NK-92 (cell line): ENCODE results near the gene WDR93.

Experiments used
- DNase-seq: peaks from one replicate; lab custom pipeline; 2025; ENCODE audit not compliant: unreplicated experiment; lab: John Stamatoyannopoulos, UW

WDR93 gene

DNA sequence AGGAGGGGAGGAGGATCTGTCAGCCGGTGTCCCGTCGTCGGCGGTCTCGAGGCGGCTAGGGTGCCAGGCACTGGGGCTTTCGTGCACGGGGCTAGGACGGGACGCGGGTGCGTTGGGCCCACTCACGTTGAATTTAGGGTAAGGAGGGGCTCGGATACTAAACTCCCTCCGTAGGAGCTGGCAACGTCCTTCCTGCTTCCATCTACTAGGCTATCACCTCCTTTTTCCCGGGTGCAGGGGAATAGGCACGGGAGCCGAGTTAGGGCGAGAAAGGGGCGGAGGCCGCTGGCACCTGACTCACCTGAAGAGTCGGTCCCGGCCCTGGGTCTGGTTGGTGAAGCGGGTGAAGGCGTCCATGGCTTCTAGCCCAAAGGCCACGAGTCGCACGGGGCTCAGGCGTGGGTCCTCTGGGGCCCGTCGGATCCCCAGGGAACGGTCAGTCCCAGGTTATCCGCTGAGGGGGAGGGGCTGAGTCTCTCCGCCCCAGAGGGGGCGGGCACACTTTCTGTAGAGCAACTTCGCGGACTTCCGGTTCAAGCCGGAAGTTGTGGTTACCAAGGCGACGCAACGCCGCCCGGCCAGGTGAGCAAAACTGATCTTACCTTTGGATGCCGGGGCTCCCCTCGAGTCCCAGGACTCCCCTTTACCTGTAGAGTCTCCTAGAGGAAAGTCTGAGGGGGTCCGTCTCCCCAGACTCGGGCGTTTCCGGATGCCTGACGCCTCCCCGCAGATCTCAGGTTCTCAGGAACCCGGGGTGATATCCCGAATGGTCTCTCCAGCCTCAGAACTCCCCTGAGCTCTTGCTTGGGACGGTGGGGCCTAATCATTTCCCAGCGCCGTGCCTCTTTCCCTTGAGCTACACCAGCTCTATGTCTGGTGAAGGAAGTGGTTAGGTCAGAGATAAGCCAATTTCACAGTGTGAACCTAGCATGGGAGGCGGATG lies at the start of gene WDR93, which contains the start of gene PEX11A:
Gene WDR93, plus strand, starts transcription at position 536 of the 943 bp plus-strand sequence. CDS start 10,936 bp downstream, outside the sequence.
Gene PEX11A, minus strand, starts transcription at position 479 of the 943 bp plus-strand sequence. Its CDS starts 122 bp downstream, at position 357.
- DNase-seq = no peak

- DNase-seq = no peak
Observed at GRCh38 chr15:89641053-89641452, 49.6 kb upstream of the WDR93 start.

- DNase-seq = no peak
Observed at GRCh38 chr15:89642106-89642505, 48.5 kb upstream of the WDR93 start.

GRCh38 chr15:89645680-89646079 lies 44.9 kb upstream of the WDR93 start:
- DNase-seq = no peak

DNA sequence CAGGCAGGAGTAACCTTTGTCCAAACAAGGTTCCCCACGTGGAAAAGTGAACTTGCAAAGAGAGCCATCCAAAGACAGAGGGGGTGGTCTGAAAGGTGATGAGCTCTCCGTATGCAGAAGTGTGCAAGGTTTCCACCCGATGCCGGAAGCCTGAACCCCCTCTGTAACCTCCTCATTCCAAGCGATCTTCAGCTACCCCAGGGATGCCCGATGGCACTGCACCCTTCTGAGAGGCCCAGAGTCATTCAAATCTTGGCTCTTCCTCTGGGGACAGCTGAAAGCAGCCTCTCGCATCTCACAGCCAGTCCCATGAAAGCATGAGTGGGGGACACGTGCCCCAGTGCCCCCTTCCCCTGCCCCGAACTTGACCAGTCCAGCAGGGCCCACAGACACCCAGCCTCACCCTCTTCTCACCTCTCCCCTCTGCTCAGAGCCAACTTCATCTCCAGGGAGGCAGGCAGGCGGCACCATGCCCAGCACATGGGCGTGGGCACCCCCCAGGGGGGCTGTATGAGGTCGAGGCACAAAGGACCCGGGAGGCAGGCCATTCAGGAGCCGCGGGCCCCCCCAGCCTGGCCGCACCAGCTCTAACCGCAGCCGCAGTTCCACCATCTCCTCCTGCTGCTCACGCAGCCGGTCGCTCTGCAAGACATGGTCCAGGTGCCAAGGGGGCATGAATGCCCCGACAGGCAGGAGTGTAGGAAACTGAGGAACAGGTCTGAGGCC lies 44.0 kb upstream of the WDR93 start:
- no peak for DNase-seq

GRCh38 chr15:89647191-89647851 lies 43.3 kb upstream of the WDR93 start:
- DNase-seq = no peak

DNA sequence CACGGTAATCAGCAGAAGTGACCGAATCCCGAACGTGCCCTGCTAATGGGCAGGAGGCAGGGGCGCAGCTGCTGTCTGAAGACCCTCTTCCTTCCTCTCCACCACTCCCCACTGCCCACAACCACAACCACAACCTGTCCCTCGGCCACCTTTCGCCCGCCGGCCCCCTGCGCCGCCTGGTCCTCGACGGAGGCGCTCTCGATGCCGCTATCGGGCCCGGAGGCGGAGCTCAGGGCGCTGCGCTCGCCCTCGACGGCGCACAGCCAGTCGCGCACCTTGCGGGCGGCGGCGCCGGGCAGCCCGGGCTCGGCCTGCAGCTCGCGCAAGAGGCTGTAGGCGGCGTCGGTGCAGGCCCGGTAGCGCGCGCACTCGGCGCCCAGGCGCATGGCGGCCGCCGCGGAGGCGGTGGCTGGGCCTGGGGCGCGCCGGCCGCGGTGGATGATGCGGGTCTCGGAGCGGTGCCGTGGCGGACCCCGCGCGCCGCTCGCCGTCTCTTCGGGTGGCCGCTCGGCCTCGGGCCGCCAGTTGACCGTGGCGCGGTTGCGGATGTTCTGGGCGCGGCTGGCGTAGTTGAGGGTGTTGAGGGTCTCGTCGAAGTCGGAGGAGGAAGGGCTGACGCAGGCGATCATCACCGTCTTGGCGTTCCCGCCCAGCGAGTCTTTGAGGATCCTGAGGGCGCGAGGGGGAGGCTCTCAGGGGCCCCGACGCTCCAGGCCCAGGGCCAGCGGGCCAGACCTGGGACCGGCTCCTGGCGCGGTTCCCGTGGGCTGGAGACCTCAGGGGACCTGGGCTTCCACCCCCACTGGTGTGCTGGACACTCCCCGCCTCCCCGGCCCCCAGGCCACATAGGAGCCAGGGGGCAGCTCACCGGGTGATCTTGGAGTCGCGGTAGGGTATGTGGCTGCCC lies 42.3 kb upstream of the WDR93 start:
- no peak for DNase-seq

GRCh38 chr15:89649013-89649625 lies 41.5 kb upstream of the WDR93 start:
- DNase-seq = no peak

GRCh38 chr15:89649716-89650115 lies 40.9 kb upstream of the WDR93 start:
- DNase-seq = no peak

GRCh38 chr15:89652131-89652530 lies 38.5 kb upstream of the WDR93 start:
- DNase-seq = no peak

DNA sequence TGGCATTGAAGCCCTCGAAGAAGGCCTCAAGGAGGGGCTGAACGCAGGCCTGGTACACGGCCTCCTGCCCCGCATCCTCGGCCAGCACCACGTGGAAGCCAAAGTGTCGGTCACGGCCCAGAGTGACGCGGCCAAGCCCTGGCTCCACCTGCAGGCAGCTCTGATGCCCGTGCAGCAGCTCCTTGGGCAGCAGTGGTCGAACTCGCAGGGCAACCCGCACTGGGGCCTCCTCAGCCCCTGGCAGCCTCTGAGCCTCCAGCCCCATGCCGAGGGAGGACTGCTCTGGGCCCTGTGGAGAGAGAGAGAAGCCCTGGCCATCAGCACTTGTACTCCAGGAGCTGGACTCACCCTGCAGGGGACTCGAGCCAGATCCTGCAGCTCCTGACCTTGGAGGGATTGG lies 37.9 kb upstream of the WDR93 start:
- DNase-seq = no peak

DNA sequence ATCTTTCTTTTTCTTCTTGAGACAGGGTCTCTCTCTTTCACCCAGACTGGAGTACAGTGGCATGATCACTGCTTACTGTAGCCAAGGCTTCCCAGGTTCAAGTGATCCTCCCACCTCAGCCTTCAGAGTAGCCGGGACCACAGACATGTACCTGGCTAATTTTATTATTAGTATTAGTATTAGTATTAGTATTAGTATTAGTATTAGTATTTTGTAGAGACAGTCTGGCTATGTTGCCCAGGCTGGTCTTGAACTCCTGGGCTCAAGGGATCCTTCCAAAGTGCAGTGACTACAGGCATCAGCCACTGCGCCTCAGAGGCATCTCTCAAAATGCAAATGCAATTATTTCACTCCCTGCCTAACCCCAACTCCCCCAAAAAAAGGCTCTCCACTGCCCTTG lies 37.0 kb upstream of the WDR93 start:
- no peak for DNase-seq

- no peak for DNase-seq
Observed at GRCh38 chr15:89654301-89654761, 36.3 kb upstream of the WDR93 start.

DNA sequence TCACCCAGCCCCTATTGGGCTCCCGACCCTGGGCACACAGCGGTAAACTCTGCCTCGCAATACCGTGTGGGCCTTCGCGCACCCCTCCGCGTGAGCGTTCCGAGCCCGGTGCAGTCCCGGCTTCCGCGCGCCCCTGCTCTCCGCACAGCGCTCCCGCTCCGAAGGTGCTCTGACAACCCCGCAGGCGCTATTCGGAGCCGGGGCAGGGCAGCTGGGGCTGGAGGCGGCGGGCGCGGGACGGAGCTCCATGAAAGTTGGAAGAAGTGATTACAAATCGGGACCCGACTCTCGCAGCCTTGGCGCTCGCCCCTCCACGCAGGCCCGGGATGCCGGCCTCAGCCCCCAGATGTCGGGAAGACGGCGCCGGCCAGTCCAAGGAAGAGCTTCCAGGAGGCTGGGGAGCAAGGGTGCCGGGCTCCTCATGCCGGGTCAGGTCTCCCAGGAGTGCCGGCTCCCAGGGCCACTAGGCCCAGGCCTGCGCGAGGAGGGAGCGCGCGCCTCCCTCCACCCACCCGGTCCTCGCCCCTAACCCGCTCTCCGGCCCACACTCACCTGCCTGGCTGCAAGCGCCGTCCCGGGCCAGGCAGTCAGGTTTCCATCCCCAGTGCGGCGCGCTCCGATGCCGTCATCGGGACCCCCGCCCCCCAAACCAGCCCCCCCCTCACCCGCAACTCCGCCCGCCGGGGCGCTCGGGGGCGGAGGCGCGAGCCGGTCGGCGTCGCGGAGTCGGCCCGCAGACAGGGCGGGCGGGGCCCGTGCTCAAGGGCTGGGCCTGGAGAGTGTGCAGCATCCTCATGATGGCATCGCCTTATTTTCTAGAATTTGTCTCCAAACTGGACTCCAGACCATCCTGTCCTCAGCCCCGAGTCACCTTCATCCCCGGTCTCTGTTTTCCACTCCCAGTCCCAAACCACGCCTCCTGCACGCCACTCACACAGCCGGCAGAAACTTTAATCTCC lies 35.5 kb upstream of the WDR93 start, which contains the start of gene KIF7:
Gene KIF7, minus strand, starts transcription at position 621 of the 959 bp plus-strand sequence. CDS start 2,537 bp downstream, outside the sequence.
- no peak for DNase-seq

DNA sequence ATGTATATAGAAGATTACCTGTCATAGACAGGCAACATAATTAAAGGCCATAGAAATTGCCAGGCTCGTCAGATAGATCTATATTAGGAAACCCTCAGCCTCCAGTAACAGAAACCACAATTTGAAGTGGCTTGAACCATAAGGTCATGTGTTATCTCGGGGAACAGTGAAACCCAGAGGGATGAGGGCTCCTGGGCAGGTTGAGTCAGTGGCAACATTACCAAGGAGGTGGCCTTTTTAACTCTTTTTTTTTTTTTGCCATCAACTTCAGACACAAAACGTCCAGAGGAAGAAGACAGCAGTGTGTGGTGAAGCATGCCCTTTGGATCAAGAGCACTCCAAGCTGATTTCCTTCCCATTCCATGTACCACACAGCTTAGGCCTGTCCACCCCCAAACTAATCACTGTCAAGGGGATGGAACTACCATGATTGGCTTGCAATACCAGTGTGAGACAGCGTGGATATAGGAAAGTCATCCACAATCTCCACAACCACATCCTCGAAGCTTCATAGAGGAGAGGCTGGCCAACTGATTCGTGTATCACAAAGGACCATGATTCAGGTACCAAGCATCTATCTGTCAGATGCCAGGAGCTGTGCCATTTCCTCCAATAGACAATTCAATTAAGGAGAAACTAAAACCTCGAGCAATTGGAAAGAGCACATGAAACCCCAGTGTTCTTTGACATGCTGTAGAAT lies 34.3 kb upstream of the WDR93 start:
- no peak for DNase-seq

GRCh38 chr15:89657686-89658200 lies 32.9 kb upstream of the WDR93 start:
- no peak for DNase-seq

GRCh38 chr15:89659295-89659694 lies 31.3 kb upstream of the WDR93 start:
- no peak for DNase-seq

DNA sequence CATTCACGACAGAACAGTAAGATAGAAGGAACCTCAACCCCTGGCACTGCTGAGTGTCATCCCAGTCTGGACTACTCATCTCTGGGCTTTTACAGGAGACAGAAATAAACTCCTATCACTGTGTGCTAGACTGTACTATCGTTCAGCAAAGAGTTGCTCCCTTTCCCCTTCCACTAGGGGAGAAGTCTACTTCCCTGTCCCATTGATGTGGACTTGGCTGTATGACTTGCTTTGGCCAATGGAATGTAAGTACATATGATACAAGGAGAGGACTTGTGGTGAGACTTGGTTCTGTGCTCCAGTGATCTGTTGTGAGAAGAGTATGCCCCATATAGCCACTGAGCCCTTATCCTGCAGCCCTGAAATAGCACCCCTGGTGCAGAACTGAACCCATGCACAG lies 30.1 kb upstream of the WDR93 start:
- no peak for DNase-seq
